Tibial nerve (tissue), 4 donors: ENCODE data around the gene DOC2B. TPM values are rescaled to one million over a fixed set of nuclear protein-coding genes. Genes with fewer than 3 reads are reported as not detected.

Experiments
- DNase-seq, 2 donors: peaks; one replicate each; pipeline ENCODE4 v3.0.0-alpha.2; 2019; ENCODE audit warnings: low spot score in 2 of 2
- H3K27ac ChIP-seq, 4 donors: fragments of 200-600 bp; sonication (generic) in 3 of 4; one replicate each; pipeline ENCODE4 v1.5.1; 2017 to 2019; ENCODE audit warnings: mild to moderate bottlenecking in 1 of 4
- H3K27me3 ChIP-seq, 2 donors: fragments of 200-600 bp; sonication (generic) in 1 of 2; one replicate each; pipeline versions ENCODE4 v1.5.1 to v1.6.0; 2017 to 2019
- H3K36me3 ChIP-seq, 3 donors: fragments of 200-600 bp; sonication (generic); one replicate each; pipeline ENCODE4 v1.5.1; 2018 to 2019
- H3K4me1 ChIP-seq, 4 donors: fragments of 200-600 bp; sonication (generic) in 3 of 4; one replicate each; pipeline ENCODE4 v1.5.1; 2017 to 2019
- H3K4me3 ChIP-seq, 4 donors: fragments of 200-600 bp; sonication (generic) in 3 of 4; one replicate each; pipeline ENCODE4 v1.5.1; 2017 to 2019; ENCODE audit warnings: mild to moderate bottlenecking in 1 of 4, moderate library complexity in 1 of 4
- H3K9me3 ChIP-seq, 4 donors: fragments of 200-600 bp; sonication (generic) in 3 of 4; one replicate each; pipeline ENCODE4 v1.5.1; 2017 to 2019
- EP300 ChIP-seq, 2 donors: sonication (generic); formaldehyde crosslinking; IDR thresholded peaks; one replicate each; pipeline ENCODE4 v1.6.1; 2017; ENCODE audit warnings: antibody characterized with exemption in 2 of 2, mild to moderate bottlenecking in 1 of 2
- POLR2A ChIP-seq, 2 donors: fragments of 450-650 bp; IDR thresholded peaks; one replicate each; pipeline ENCODE4 v1.6.1; 2017; ENCODE audit warnings: antibody characterized with exemption in 2 of 2, mild to moderate bottlenecking in 2 of 2, moderate library complexity in 2 of 2
- WGBS, 2 donors: methylation state at CpG; one replicate each; pipeline ENCODE4 v1.1.5; 2018; 5-methylcytosine and 5-hydroxymethylcytosine counted together
- total RNA-seq, 4 donors: library from RNA; depleted of rRNA; stranded (reverse); fragments of >200 nt; gene quantifications; one replicate each; pipeline ENCODE4 v1.1.0, GENCODE V29; 2016
- TF ChIP-seq, protein P1 (sequence below), 5 experiments: fragments of 200-600 bp in 3 of 5; fragments of 450-650 bp in 2 of 5; sonication (generic) in 3 of 5; IDR thresholded peaks; one replicate each; pipeline ENCODE4 v1.5.1; 2016 to 2019; ENCODE audit warnings: antibody characterized with exemption in 5 of 5, mild to moderate bottlenecking in 3 of 5, moderate library complexity in 2 of 5

DOC2B gene
- total RNA-seq, 4 donors from 2014 or later = 11.7 to 29.4 (median 16.0) TPM

GRCh38 chr17:182050-182751 lies 751 bp upstream of the DOC2B start:
- H3K36me3 ChIP-seq = no peaks in the 10 kb centered on the region
- H3K27me3 ChIP-seq = peaks cover 0 to 55% of the 10 kb centered on the region in 2 donors
- peaks cover 0 to 34% (median 0%) of the 10 kb centered on the region in 4 donors for H3K4me1 ChIP-seq
- peak overlapping the region in 2 of 4 donors; percentile 18 to 52 for H3K4me3 ChIP-seq
- no peaks in the 10 kb centered on the region for H3K9me3 ChIP-seq
- no peak overlapping the region for H3K27ac ChIP-seq
- TF ChIP-seq EP300 (IDR thresholded peaks at IDR 0.05) (no peak), POLR2A (IDR thresholded peaks at IDR 0.05) (no peak)
- TF ChIP-seq, protein P1, sequence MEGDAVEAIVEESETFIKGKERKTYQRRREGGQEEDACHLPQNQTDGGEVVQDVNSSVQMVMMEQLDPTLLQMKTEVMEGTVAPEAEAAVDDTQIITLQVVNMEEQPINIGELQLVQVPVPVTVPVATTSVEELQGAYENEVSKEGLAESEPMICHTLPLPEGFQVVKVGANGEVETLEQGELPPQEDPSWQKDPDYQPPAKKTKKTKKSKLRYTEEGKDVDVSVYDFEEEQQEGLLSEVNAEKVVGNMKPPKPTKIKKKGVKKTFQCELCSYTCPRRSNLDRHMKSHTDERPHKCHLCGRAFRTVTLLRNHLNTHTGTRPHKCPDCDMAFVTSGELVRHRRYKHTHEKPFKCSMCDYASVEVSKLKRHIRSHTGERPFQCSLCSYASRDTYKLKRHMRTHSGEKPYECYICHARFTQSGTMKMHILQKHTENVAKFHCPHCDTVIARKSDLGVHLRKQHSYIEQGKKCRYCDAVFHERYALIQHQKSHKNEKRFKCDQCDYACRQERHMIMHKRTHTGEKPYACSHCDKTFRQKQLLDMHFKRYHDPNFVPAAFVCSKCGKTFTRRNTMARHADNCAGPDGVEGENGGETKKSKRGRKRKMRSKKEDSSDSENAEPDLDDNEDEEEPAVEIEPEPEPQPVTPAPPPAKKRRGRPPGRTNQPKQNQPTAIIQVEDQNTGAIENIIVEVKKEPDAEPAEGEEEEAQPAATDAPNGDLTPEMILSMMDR (IDR thresholded peaks at IDR 0.05) = no peak
- no peak for DNase-seq
- WGBS, 2 donors = 50 to 60% methylated on average over 12 to 18 of the region's 18 CpGs

- DNase-seq = no peak
- WGBS, 2 donors = 0 to 3% methylated on average over 12 to 38 of the region's 112 CpGs
- H3K9me3 ChIP-seq = no peaks in the 10 kb centered on the region
- peak overlapping the region in 2 of 4 donors; percentile 30 to 73 for H3K27ac ChIP-seq
- H3K36me3 ChIP-seq = no peaks in the 10 kb centered on the region
- H3K27me3 ChIP-seq = peaks cover 0 to 61% of the 10 kb centered on the region in 2 donors
- H3K4me1 ChIP-seq = peaks cover 0 to 34% (median 0%) of the 10 kb centered on the region in 4 donors
- peak overlapping the region; percentile 17 to 52 (median 22) for H3K4me3 ChIP-seq
- TF ChIP-seq, protein P1 (IDR thresholded peaks at IDR 0.05) = no peak
- TF ChIP-seq EP300 (IDR thresholded peaks at IDR 0.05) = no peak
- TF ChIP-seq POLR2A (IDR thresholded peaks at IDR 0.05) = no peak
Observed at GRCh38 chr17:180381-181244, 837 bp downstream of the DOC2B start.

DNA sequence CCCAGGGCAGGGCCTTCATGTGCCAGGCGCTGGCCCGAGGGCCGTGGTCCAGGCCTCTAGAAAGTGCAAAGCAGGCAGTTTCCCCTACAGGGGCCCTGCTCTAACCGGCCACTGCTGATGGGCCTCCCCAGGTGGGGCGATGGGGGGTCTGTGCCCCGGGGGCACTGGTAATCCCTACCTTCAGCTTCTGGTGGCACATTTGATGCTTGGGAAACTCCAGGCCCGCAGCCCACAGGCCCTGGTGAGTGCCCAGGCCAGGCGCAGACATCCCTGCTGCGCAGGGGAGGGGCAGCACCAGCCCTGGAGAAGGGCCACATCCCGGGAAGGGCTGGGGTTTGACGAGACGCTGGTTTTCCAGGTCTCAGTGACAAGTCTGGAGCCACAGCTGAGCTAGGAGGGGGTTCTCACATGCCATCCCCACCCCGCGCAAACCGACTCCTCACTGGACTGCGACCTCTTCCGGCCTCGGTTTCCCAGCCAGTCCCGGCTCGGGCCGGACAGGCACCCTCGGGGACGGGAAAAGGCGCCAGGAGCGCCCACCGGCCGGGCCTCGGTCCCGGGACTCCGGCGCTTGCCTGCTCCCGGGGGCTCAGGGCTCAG lies 1.6 kb downstream of the DOC2B start:
- no peaks in the 10 kb centered on the region for H3K9me3 ChIP-seq
- peak overlapping the region; percentile 17 to 52 (median 22) for H3K4me3 ChIP-seq
- DNase-seq = no peak
- no peaks in the 10 kb centered on the region for H3K36me3 ChIP-seq
- peaks cover 0 to 34% (median 0%) of the 10 kb centered on the region in 4 donors for H3K4me1 ChIP-seq
- TF ChIP-seq EP300 (IDR thresholded peaks at IDR 0.05) (no peak), POLR2A (IDR thresholded peaks at IDR 0.05) (no peak)
- TF ChIP-seq, protein P1 (IDR thresholded peaks at IDR 0.05) = no peak
- H3K27ac ChIP-seq = peak overlapping the region in 2 of 4 donors; percentile 30 to 73
- peaks cover 0 to 59% of the 10 kb centered on the region in 2 donors for H3K27me3 ChIP-seq
- WGBS, 2 donors = 9 to 14% methylated on average over 7 to 22 of the region's 32 CpGs

- H3K27ac ChIP-seq = peak overlapping the region in 1 of 4 donors; percentile 73
- 38 to 46% methylated on average over 3 to 4 of the region's 5 CpGs for WGBS, 2 donors
- H3K27me3 ChIP-seq = peaks cover 0 to 53% of the 10 kb centered on the region in 2 donors
- no peaks in the 10 kb centered on the region for H3K9me3 ChIP-seq
- H3K4me1 ChIP-seq = peaks cover 0 to 34% (median 0%) of the 10 kb centered on the region in 4 donors
- H3K36me3 ChIP-seq = no peaks in the 10 kb centered on the region
- DNase-seq = no peak
- TF ChIP-seq, protein P1 (IDR thresholded peaks at IDR 0.05) = no peak
- TF ChIP-seq EP300 (IDR thresholded peaks at IDR 0.05) (no peak), POLR2A (IDR thresholded peaks at IDR 0.05) (no peak)
- H3K4me3 ChIP-seq = peak overlapping the region in 1 of 4 donors; percentile 52
Observed at GRCh38 chr17:179066-179432, 2.4 kb downstream of the DOC2B start.
